ENCODE data around the gene MGST2. TPM values are rescaled to one million over a fixed set of nuclear protein-coding genes. Genes with fewer than 3 reads are reported as not detected.

Gene MGST2
- polyA plus RNA-seq, 1 experiment, result 10.0 TPM

GRCh38 chr4:139709660-139710059 is 44.0 kb downstream of the MGST2 start:
- H3K36me3 ChIP-seq (ENCODE audit: control insufficient read depth, insufficient read depth, low read length), result no peaks in the 10 kb centered on the region
- no peak for DNase-seq (ENCODE audit: low read depth)
- ChIA-PET POLR2A (interaction anchor here (0.6 kb wide), 1 partner anchor 14 kb away, joined by 3 read pairs; no protein-coding TSS in a partner anchor), CTCF (interaction anchor here (1.2 to 1.8 kb wide), 2 partner anchors 11 to 212 kb away, joined by 3 to 6 read pairs; no protein-coding TSS in a partner anchor)
- H3K27me3 ChIP-seq (ENCODE audit: control insufficient read depth, insufficient read depth, low read length), result no peaks in the 10 kb centered on the region
- TF ChIP-seq CTCF (IDR thresholded peaks at IDR 0.05; ENCODE audit: insufficient read depth, low read depth, low read length), result no peak
- no peak overlapping the region for H3K4me3 ChIP-seq (ENCODE audit: low read depth, low read length)

GRCh38 chr4:139710073-139710472 is 44.5 kb downstream of the MGST2 start:
- ChIA-PET CTCF (interaction anchor here (1.2 to 1.8 kb wide), 2 partner anchors 11 to 212 kb away, joined by 3 to 6 read pairs; no protein-coding TSS in a partner anchor), POLR2A (interaction anchor here (0.6 kb wide), 1 partner anchor 14 kb away, joined by 3 read pairs; no protein-coding TSS in a partner anchor)
- no peak for TF ChIP-seq CTCF (IDR thresholded peaks at IDR 0.05; ENCODE audit: insufficient read depth, low read depth, low read length)
- Histone ChIP-seq H3K4me3 (ENCODE audit: low read depth, low read length) (no peak overlapping the region), H3K36me3 (ENCODE audit: control insufficient read depth, insufficient read depth, low read length) (no peaks in the 10 kb centered on the region), H3K27me3 (ENCODE audit: control insufficient read depth, insufficient read depth, low read length) (no peaks in the 10 kb centered on the region)
- no peak for DNase-seq (ENCODE audit: low read depth)

GRCh38 chr4:139711461-139711860 is 45.8 kb downstream of the MGST2 start:
- Histone ChIP-seq H3K36me3 (ENCODE audit: control insufficient read depth, insufficient read depth, low read length) (no peaks in the 10 kb centered on the region), H3K27me3 (ENCODE audit: control insufficient read depth, insufficient read depth, low read length) (no peaks in the 10 kb centered on the region), H3K4me3 (ENCODE audit: low read depth, low read length) (no peak overlapping the region)
- CTCF ChIA-PET, result no interaction called here
- DNase-seq (ENCODE audit: low read depth), result no peak
- POLR2A ChIA-PET, result interaction anchor here (0.6 kb wide), 1 partner anchor 1360 kb away, joined by 3 read pairs; no protein-coding TSS in a partner anchor
- no peak for TF ChIP-seq CTCF (IDR thresholded peaks at IDR 0.05; ENCODE audit: insufficient read depth, low read depth, low read length)

- ChIA-PET CTCF (interaction anchor here (0.7 kb wide), 1 partner anchor 15 kb away, joined by 3 read pairs; no protein-coding TSS in a partner anchor), POLR2A (no interaction called here)
These were observed 47.3 kb downstream of the MGST2 start for GRCh38 chr4:139712882-139713281.

More at GRCh38 chr4:139712882-139713281, 47.3 kb downstream of the MGST2 start:
- DNase-seq (ENCODE audit: low read depth), result no peak
- no peaks in the 10 kb centered on the region for H3K27me3 ChIP-seq (ENCODE audit: control insufficient read depth, insufficient read depth, low read length)
- no peak overlapping the region for H3K4me3 ChIP-seq (ENCODE audit: low read depth, low read length)
- no peaks in the 10 kb centered on the region for H3K36me3 ChIP-seq (ENCODE audit: control insufficient read depth, insufficient read depth, low read length)
- no peak for TF ChIP-seq CTCF (IDR thresholded peaks at IDR 0.05; ENCODE audit: insufficient read depth, low read depth, low read length)
